Sigmoid colon (tissue), 7 donors: ENCODE results near the gene STX1B. TPM values are rescaled to one million over a fixed set of nuclear protein-coding genes. Genes with fewer than 3 reads are reported as not detected.
"Not testable (repeated sequence)": the region's sequence is repeated elsewhere in the genome, so short reads cannot be mapped to it uniquely, and the experiment has no call there.

Experiments
- DNase-seq: peaks from one replicate; pipeline ENCODE4 v3.0.0-alpha.2; 2019
- H3K27ac ChIP-seq, 4 donors: fragments of 200-600 bp; sonication (generic); one replicate each; pipeline ENCODE4 v1.5.1; 2016 to 2019; ENCODE audit warnings: mild to moderate bottlenecking in 1 of 4
- H3K27me3 ChIP-seq, 3 donors: fragments of 200-600 bp; sonication (generic); one replicate each; pipeline ENCODE4 v1.5.1; 2019; ENCODE audit warnings: mild to moderate bottlenecking in 1 of 3
- H3K36me3 ChIP-seq, 4 donors: fragments of 200-600 bp; sonication (generic); one replicate each; pipeline ENCODE4 v1.5.1; 2016 to 2019
- H3K4me1 ChIP-seq, 4 donors: fragments of 200-600 bp; sonication (generic); one replicate each; pipeline ENCODE4 v1.5.1; 2017 to 2019
- H3K4me3 ChIP-seq, 4 donors: fragments of 200-600 bp; sonication (generic); one replicate each; pipeline ENCODE4 v1.5.1; 2017 to 2019; ENCODE audit warnings: mild to moderate bottlenecking in 2 of 4, moderate library complexity in 1 of 4
- H3K9me3 ChIP-seq, 4 donors: fragments of 200-600 bp in 3 of 4; sonication (generic) in 3 of 4; one replicate each; pipeline versions ENCODE4 v1.5.1 to v1.6.1; 2013 to 2019
- EP300 ChIP-seq, 4 donors: sonication (generic); formaldehyde crosslinking; IDR thresholded peaks; one replicate each; pipeline ENCODE4 v1.6.1; 2017; ENCODE audit warnings: antibody characterized with exemption in 4 of 4
- POLR2A ChIP-seq, 2 donors: fragments of 450-650 bp; IDR thresholded peaks; one replicate each; pipeline ENCODE4 v1.6.1; 2016; ENCODE audit warnings: antibody characterized with exemption in 2 of 2, mild to moderate bottlenecking in 2 of 2, moderate library complexity in 2 of 2
- POLR2AphosphoS5 ChIP-seq, 4 donors: sonication (generic); formaldehyde crosslinking; IDR thresholded peaks; one replicate each; pipeline ENCODE4 v1.6.1; 2017; ENCODE audit warnings: antibody characterized with exemption in 4 of 4
- WGBS, 2 donors: extraction: QIAGEN DNeasy Blood & Tissue Kit; methylation state at CpG; one replicate each; pipeline ENCODE4 v1.1.7; 2013; 5-methylcytosine and 5-hydroxymethylcytosine counted together
- intact Hi-C: fragments of 100-400 bp; cut with DNase I; formaldehyde crosslinking; loops from one replicate; pipeline ENCODE4 v1.15.1; 2023
- polyA plus RNA-seq, 3 donors: library from polyadenylated mRNA; stranded (reverse); fragments of 200-250 nt; gene quantifications; one replicate each; pipeline ENCODE4 v1.2.3, GENCODE V29; 2013
- total RNA-seq, 4 donors: library from RNA; depleted of rRNA; stranded (reverse); fragments of >200 nt; gene quantifications; one replicate each; pipeline ENCODE4 v1.1.0, GENCODE V29; 2016
- TF ChIP-seq, protein P1 (sequence below), 4 experiments: fragments of 450-650 bp in 3 of 4; fragments of 200-600 bp in 1 of 4; IDR thresholded peaks; one replicate each; pipeline ENCODE4 v1.5.1; 2016 to 2019; ENCODE audit warnings: antibody characterized with exemption in 4 of 4, mild to moderate bottlenecking in 3 of 4, moderate library complexity in 2 of 4
- donor health status: healthy with polysubstance abuse.
- donor health status: Bipolar disorder and iron deficiency.
- donor health status: healthy.

STX1B gene
- total and polyA plus RNA-seq, 7 donors, result 0.60 to 4.4 (median 1.1) TPM; not detected in 1

DNA sequence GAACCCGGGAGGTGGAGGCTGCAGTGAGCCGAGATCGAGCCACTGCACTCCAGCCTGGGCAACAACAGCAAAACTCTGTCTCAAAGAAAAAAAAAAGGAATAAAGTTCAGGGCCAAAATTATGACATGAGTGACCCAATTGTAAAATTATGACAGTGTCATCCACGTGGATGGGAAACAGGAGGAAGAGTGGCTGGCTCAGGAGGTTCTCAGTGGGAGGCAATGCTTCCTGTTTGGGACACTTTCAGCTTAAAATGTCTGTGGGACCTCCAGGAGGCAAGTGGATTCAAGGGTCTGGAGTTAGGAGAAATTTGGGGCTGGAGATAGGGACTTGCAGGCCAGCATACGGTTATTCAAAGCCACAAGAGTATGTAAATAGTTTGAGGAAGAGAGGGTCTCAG, 14.9 kb upstream of the STX1B start:
- Histone ChIP-seq H3K36me3 (no peaks in the 10 kb centered on the region), H3K4me1 (no peaks in the 10 kb centered on the region), H3K9me3 (no peaks in the 10 kb centered on the region), H3K4me3 (no peak overlapping the region), H3K27ac (no peak overlapping the region), H3K27me3 (no peaks in the 10 kb centered on the region)
- 84 to 85% methylated on average over 5 of the region's 5 CpGs for WGBS, 2 donors
- intact Hi-C loops, result no loop called here
- TF ChIP-seq EP300 (IDR thresholded peaks at IDR 0.05) (no peak), POLR2A (IDR thresholded peaks at IDR 0.05) (no peak), POLR2AphosphoS5 (IDR thresholded peaks at IDR 0.05) (peak in 1 of 4 donors; percentile 34)
- no peak for DNase-seq

DNA sequence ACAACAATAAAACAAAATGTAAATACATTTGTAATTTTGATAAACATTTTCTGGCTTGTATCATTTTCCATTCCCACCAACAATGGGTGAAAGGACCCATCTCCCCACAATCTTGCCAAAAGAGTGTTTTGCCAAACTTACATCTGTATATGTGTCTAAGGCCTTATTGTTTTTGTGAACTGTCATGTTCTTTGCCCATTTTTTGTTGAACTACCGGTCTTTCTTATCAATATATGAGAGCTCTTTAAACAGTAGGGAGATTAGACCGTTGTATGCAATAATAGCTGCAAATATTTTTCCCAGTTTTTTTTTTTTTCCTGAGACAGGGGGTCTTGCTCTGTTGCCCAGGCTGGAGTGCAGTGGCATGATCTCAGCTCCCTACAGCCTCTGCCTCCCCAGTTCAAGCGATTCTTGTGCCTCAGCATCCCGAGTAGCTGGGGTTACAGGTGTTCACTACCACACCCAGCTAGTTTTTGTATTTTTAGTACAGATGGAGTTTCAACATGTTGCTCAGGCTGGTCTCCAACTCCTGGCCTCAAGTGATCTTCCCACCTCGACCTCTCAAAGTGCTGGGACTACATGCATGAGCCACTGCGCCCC, 13.3 kb upstream of the STX1B start:
- no peaks in the 10 kb centered on the region for H3K27me3 ChIP-seq
- no peaks in the 10 kb centered on the region for H3K36me3 ChIP-seq
- 69 to 85% methylated on average over 6 of the region's 6 CpGs for WGBS, 2 donors
- H3K4me3 ChIP-seq, result no peak overlapping the region
- no peak for DNase-seq
- H3K27ac ChIP-seq, result no peak overlapping the region
- no peaks in the 10 kb centered on the region for H3K4me1 ChIP-seq
- no peak for TF ChIP-seq POLR2AphosphoS5 (IDR thresholded peaks at IDR 0.05)
- no peak for TF ChIP-seq EP300 (IDR thresholded peaks at IDR 0.05)
- TF ChIP-seq, protein P1, sequence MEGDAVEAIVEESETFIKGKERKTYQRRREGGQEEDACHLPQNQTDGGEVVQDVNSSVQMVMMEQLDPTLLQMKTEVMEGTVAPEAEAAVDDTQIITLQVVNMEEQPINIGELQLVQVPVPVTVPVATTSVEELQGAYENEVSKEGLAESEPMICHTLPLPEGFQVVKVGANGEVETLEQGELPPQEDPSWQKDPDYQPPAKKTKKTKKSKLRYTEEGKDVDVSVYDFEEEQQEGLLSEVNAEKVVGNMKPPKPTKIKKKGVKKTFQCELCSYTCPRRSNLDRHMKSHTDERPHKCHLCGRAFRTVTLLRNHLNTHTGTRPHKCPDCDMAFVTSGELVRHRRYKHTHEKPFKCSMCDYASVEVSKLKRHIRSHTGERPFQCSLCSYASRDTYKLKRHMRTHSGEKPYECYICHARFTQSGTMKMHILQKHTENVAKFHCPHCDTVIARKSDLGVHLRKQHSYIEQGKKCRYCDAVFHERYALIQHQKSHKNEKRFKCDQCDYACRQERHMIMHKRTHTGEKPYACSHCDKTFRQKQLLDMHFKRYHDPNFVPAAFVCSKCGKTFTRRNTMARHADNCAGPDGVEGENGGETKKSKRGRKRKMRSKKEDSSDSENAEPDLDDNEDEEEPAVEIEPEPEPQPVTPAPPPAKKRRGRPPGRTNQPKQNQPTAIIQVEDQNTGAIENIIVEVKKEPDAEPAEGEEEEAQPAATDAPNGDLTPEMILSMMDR (IDR thresholded peaks at IDR 0.05), result no peak
- no peak for TF ChIP-seq POLR2A (IDR thresholded peaks at IDR 0.05)
- intact Hi-C loops, result no loop called here
- H3K9me3 ChIP-seq, result no peaks in the 10 kb centered on the region

DNA sequence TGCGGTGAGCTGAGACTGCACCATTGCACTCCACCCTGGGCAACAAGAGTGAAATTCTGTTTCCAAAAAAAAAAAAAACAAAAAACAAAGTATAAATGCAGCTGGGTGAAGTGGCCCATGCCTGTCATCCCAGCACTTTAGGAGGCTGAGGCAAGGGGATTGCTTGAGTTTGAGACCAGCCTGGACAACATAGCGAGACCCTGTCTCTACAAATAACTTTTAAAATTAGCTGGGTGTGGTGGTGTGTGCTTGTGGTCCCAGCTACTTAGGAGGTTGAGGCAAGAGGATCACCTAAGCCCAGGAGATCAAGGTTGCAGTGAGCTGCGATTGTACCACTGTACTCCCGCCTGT, 12.8 kb upstream of the STX1B start:
- no peaks in the 10 kb centered on the region for H3K27me3 ChIP-seq
- no peaks in the 10 kb centered on the region for H3K9me3 ChIP-seq
- no peak overlapping the region for H3K4me3 ChIP-seq
- intact Hi-C loops, result no loop called here
- no peaks in the 10 kb centered on the region for H3K4me1 ChIP-seq
- H3K36me3 ChIP-seq, result no peaks in the 10 kb centered on the region
- 95% methylated on average over 4 of the region's 4 CpGs for WGBS, 2 donors
- no peak overlapping the region for H3K27ac ChIP-seq
- DNase-seq, result no peak
- TF ChIP-seq POLR2AphosphoS5 (IDR thresholded peaks at IDR 0.05) (no peak), EP300 (IDR thresholded peaks at IDR 0.05) (no peak), POLR2A (IDR thresholded peaks at IDR 0.05) (no peak)
- TF ChIP-seq, protein P1 (IDR thresholded peaks at IDR 0.05), result no peak

DNA sequence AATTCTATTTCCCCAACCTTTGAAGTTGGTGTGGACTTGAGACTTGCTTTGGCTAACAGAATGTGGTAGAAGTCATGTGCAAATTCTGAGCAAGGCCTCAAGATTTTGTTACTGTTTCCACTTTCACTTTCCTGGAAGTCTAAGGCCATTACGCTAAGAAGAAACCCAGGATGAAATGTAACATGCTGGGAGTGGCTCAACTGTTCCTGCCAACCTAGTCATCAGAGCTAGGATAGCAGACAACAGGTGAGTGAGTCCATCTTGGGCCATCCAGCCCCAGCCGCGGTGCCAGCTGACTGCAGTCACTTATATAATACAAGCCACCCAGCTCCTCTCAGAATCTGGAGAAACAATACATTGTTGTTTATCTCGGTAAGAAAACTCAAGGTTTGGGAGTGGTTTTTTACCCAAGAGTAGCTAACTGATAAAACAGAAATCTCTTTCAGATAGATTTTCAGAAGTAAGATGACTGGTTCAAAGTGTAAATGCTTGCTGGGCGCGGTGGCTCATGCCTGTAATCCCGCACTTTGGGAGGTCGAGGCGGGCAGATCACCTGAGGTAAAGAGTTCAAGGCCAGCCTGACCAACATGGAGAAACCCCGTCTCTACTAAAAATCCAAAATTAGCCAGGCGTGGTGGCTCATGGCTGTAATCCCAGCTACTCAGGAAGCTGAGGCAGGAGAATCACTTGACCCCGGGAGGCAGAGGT, 12.3 kb upstream of the STX1B start:
- TF ChIP-seq POLR2AphosphoS5 (IDR thresholded peaks at IDR 0.05), result no peak
- Histone ChIP-seq H3K9me3 (no peaks in the 10 kb centered on the region), H3K27ac (no peak overlapping the region), H3K27me3 (no peaks in the 10 kb centered on the region), H3K4me3 (no peak overlapping the region), H3K36me3 (no peaks in the 10 kb centered on the region), H3K4me1 (no peaks in the 10 kb centered on the region)
- DNase-seq, result no peak
- 59 to 77% methylated on average over 12 of the region's 12 CpGs for WGBS, 2 donors
- intact Hi-C loops, result no loop called here

DNA sequence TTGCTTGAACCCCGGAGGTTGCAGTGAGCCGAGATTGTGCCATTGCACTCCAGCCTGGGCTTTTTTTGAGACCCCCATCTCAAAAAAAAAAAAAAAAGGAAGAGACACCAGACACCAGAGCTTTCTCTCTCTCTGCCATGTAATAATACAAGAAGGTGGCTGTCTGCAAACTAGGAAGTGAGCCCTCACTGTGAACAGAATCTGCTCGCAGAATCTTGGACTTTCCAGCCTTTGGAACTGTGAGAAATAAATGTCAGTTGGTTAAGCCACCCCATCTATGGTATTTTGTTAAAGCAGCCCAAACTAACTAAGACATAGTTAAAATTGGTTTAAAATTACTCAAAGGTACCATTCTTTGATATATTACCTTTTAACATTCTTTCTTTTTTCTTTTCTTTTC, 10.1 kb upstream of the STX1B start:
- H3K4me1 ChIP-seq, result no peaks in the 10 kb centered on the region
- no peak overlapping the region for H3K4me3 ChIP-seq
- H3K9me3 ChIP-seq, result no peaks in the 10 kb centered on the region
- H3K36me3 ChIP-seq, result no peaks in the 10 kb centered on the region
- intact Hi-C loops, result no loop called here
- 93 to 98% methylated on average over 3 of the region's 3 CpGs for WGBS, 2 donors
- H3K27ac ChIP-seq, result no peak overlapping the region
- TF ChIP-seq, protein P1 (IDR thresholded peaks at IDR 0.05), result no peak
- TF ChIP-seq POLR2AphosphoS5 (IDR thresholded peaks at IDR 0.05) (no peak), POLR2A (IDR thresholded peaks at IDR 0.05) (no peak), EP300 (IDR thresholded peaks at IDR 0.05) (no peak)
- DNase-seq, result no peak
- no peaks in the 10 kb centered on the region for H3K27me3 ChIP-seq

DNA sequence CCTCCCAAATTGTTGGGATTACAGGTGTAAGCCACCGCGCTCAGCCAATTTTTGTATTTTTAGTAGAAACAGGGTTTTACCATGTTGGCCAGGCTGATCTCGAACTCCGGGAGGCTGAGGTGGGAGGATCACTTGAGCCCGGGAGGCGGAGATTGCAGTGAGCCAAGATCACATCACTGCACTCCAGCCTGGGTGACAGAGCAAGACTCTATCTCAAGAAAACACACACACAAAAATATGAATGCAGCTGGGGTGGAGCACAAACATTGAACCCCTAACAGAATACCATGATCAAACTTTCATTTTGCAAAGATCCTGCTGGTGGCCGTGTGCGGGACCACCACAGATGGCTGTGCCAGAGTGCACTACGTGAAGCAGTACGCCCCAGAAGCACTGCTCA, 7.3 kb upstream of the STX1B start:
- DNase-seq, H3K36me3 ChIP-seq, H3K9me3 ChIP-seq, intact Hi-C loops, H3K4me3 ChIP-seq, H3K27ac ChIP-seq, H3K4me1 ChIP-seq: not testable (repeated sequence)
- WGBS, 2 donors, result 94 to 96% methylated on average over 10 of the region's 10 CpGs
- peaks cover 0 to 23% (median 6%) of the 10 kb centered on the region in 3 donors for H3K27me3 ChIP-seq
